ENCODE measurements around the gene SLC39A9.

GRCh38 chr14:69378274-69378673 is 20.2 kb upstream of the SLC39A9 start:
- TF ChIP-seq IRF4 (IDR thresholded peaks at IDR 0.05; ENCODE audit: low read depth, low read length) (no peak), EP300 (IDR thresholded peaks at IDR 0.05; ENCODE audit: borderline replicate concordance in 1 of 2, control insufficient read depth in 1 of 2, low read depth in 2 of 2, low read length in 2 of 2) (no peak), ATF7 (IDR thresholded peaks at IDR 0.05; ENCODE audit: low read depth) (no peak), CEBPB (IDR thresholded peaks at IDR 0.05; ENCODE audit: borderline replicate concordance in 1 of 2, low read depth in 2 of 2, low read length in 2 of 2) (no peak), IRF3 (IDR thresholded peaks at IDR 0.05) (no peak), TCF7 (IDR thresholded peaks at IDR 0.05; ENCODE audit: borderline replicate concordance) (no peak), NBN (IDR thresholded peaks at IDR 0.05) (no peak), CTCF (IDR thresholded peaks at IDR 0.05 in 2 of 3, conservative IDR thresholded peaks at IDR 0.05 in 1 of 3; ENCODE audit: control insufficient read depth in 2 of 3, extremely low read depth in 1 of 3, insufficient read depth in 1 of 3, low read depth in 3 of 3, low read length in 3 of 3) (no peak), TBL1XR1 (IDR thresholded peaks at IDR 0.05; ENCODE audit: low read depth, low read length) (no peak), RBBP5 (conservative IDR thresholded peaks at IDR 0.05) (no peak), POLR2A (IDR thresholded peaks at IDR 0.05; ENCODE audit: low read depth, low read length) (no peak), KLF5 (IDR thresholded peaks at IDR 0.05; ENCODE audit: partially characterized antibody) (no peak), POLR2AphosphoS5 (IDR thresholded peaks at IDR 0.05; ENCODE audit: low read length) (peak; percentile 41; the same call in 1 of the 2 replicates)
